Uterus (tissue), 4 donors: Measurements from ENCODE around the gene CDH13. TPM values are rescaled to one million over a fixed set of nuclear protein-coding genes. Genes with fewer than 3 reads are reported as not detected.

ENCODE experiments used
- DNase-seq, 2 donors: peaks; one replicate each; pipeline ENCODE4 v3.0.0-alpha.2; 2019 to 2020
- H3K27ac ChIP-seq, 2 donors: fragments of 200-600 bp; sonication (generic); 1 replicate in 1 of 2; 2 replicates in 1 of 2; pipeline ENCODE4 v1.5.1; 2016 to 2018
- H3K27me3 ChIP-seq, 2 donors: fragments of 200-600 bp; sonication (generic); one replicate each; pipeline ENCODE4 v1.5.1; 2018 to 2019; ENCODE audit warnings: control low read depth in 1 of 2
- H3K36me3 ChIP-seq, 2 donors: fragments of 200-600 bp; sonication (generic); one replicate each; pipeline ENCODE4 v1.5.1; 2019; ENCODE audit warnings: control low read depth in 1 of 2
- H3K4me1 ChIP-seq, 2 donors: fragments of 200-600 bp; sonication (generic); one replicate each; pipeline ENCODE4 v1.5.1; 2018 to 2019; ENCODE audit warnings: control low read depth in 1 of 2
- H3K4me3 ChIP-seq, 2 donors: fragments of 200-600 bp; sonication (generic); 1 replicate in 1 of 2; 2 replicates in 1 of 2; pipeline ENCODE4 v1.5.1; 2018 to 2019; ENCODE audit warnings: mild to moderate bottlenecking in 1 of 2
- H3K9me3 ChIP-seq, 2 donors: fragments of 200-600 bp; sonication (generic); one replicate each; pipeline ENCODE4 v1.5.1; 2019; ENCODE audit warnings: control low read depth in 1 of 2
- CTCF ChIP-seq, 4 experiments: fragments of 200-600 bp in 2 of 4; fragments of 450-650 bp in 2 of 4; sonication (generic) in 2 of 4; IDR thresholded peaks; one replicate each; pipeline ENCODE4 v1.5.1; 2016 to 2019; ENCODE audit warnings: antibody characterized with exemption in 4 of 4, mild to moderate bottlenecking in 2 of 4, moderate library complexity in 1 of 4
- POLR2A ChIP-seq, 2 donors: fragments of 450-650 bp; IDR thresholded peaks; one replicate each; pipeline ENCODE4 v1.6.1; 2016; ENCODE audit warnings: antibody characterized with exemption in 2 of 2, mild to moderate bottlenecking in 1 of 2, moderate library complexity in 1 of 2
- intact Hi-C: fragments of 100-400 bp; cut with DNase I; formaldehyde crosslinking; loops from one replicate; pipeline ENCODE4 v1.15.1; 2023; ENCODE audit warnings: low total_unique reads
- total RNA-seq, 4 donors: library from RNA; depleted of rRNA in 3 of 4; stranded (reverse); fragments of >200 nt in 3 of 4; gene quantifications; one replicate each; pipeline versions ENCODE4 v1.1.0 to v1.2.4, GENCODE V29; 2014 to 2023
- donor health status: DM: yes; HTN: yes; CAD: no.

CDH13 gene
- total RNA-seq, 4 donors from 2014 or later = 49.1 to 99.4 (median 82.7) TPM

- TF ChIP-seq CTCF (IDR thresholded peaks at IDR 0.05) (no peak), POLR2A (IDR thresholded peaks at IDR 0.05) (no peak)
- Histone ChIP-seq H3K27me3 (no peaks in the 10 kb centered on the region), H3K9me3 (no peaks in the 10 kb centered on the region), H3K4me1 (peaks cover 0 to 6% of the 10 kb centered on the region in 2 donors), H3K36me3 (no peaks in the 10 kb centered on the region), H3K27ac (no peak overlapping the region), H3K4me3 (no peak overlapping the region)
- no peak for DNase-seq
- intact Hi-C loops = no loop called here
Measured at GRCh38 chr16:82900559-82900958, 273.8 kb downstream of the CDH13 start.

GRCh38 chr16:82911925-82912324, 285.2 kb downstream of the CDH13 start:
- H3K27me3 ChIP-seq = no peaks in the 10 kb centered on the region
- TF ChIP-seq CTCF (IDR thresholded peaks at IDR 0.05) (no peak), POLR2A (IDR thresholded peaks at IDR 0.05) (no peak)
- H3K9me3 ChIP-seq = no peaks in the 10 kb centered on the region
- no peaks in the 10 kb centered on the region for H3K36me3 ChIP-seq
- no peaks in the 10 kb centered on the region for H3K4me1 ChIP-seq
- H3K4me3 ChIP-seq = no peak overlapping the region
- H3K27ac ChIP-seq = no peak overlapping the region
- intact Hi-C loops = no loop called here
- DNase-seq = no peak

- Histone ChIP-seq H3K4me3 (no peak overlapping the region), H3K36me3 (no peaks in the 10 kb centered on the region), H3K27ac (no peak overlapping the region), H3K4me1 (no peaks in the 10 kb centered on the region), H3K27me3 (no peaks in the 10 kb centered on the region), H3K9me3 (no peaks in the 10 kb centered on the region)
- intact Hi-C loops = no loop called here
- TF ChIP-seq CTCF (IDR thresholded peaks at IDR 0.05) (no peak), POLR2A (IDR thresholded peaks at IDR 0.05) (no peak)
- no peak for DNase-seq
Measured at GRCh38 chr16:82915139-82915824, 288.5 kb downstream of the CDH13 start.

- intact Hi-C loops = no loop called here
Measured at GRCh38 chr16:82917886-82918595, 291.3 kb downstream of the CDH13 start.

More at GRCh38 chr16:82917886-82918595, 291.3 kb downstream of the CDH13 start:
- no peaks in the 10 kb centered on the region for H3K9me3 ChIP-seq
- no peak for DNase-seq
- no peak for TF ChIP-seq CTCF (IDR thresholded peaks at IDR 0.05)
- no peak for TF ChIP-seq POLR2A (IDR thresholded peaks at IDR 0.05)
- H3K4me3 ChIP-seq = no peak overlapping the region
- no peaks in the 10 kb centered on the region for H3K27me3 ChIP-seq
- H3K36me3 ChIP-seq = no peaks in the 10 kb centered on the region
- H3K4me1 ChIP-seq = no peaks in the 10 kb centered on the region
- H3K27ac ChIP-seq = no peak overlapping the region
